IMR-90 (cell line): ENCODE data around the gene CMBL. TPM values are rescaled to one million over a fixed set of nuclear protein-coding genes. Genes with fewer than 3 reads are reported as not detected.
A peak's percentile ranks its signal among the peaks of the same experiment; 100 is the strongest.

Source experiments
- ATAC-seq: fragments of 200-7000 bp; cut with Tn5 transposase; 2 replicates; pipeline ENCODE4 v1.9.1; 2020; ENCODE audit warnings: low read depth, mild to moderate bottlenecking, moderate library complexity
- BruUV-seq: library from RNA; stranded (reverse); fragments of 400-500 nt; replicated peaks from 2 replicates; lab custom pipeline; 2021; lab: Mats Ljungman, UMichigan
- CTCF ChIA-PET: fragments of 300-600 bp; formaldehyde crosslinking; extraction: SDS; loops from one replicate; lab custom pipeline; 2021; ENCODE audit warnings: antibody characterized with exemption; lab: Yijun Ruan, JAX
- POLR2A ChIA-PET: fragments of 300-600 bp; sonication (Branson Sonifier 250); formaldehyde crosslinking; loops from one replicate; lab custom pipeline; 2022; ENCODE audit warnings: antibody characterized with exemption; ENCODE audit not compliant: unreplicated experiment; lab: Charles Lee
- DNase-seq: peaks from one replicate; pipeline ENCODE4 v3.0.0; 2013
- H2AFZ ChIP-seq: replicated peaks from 2 replicates; pipeline ENCODE3; 2013; ENCODE audit warnings: low read length, mild to moderate bottlenecking; ENCODE audit not compliant: poor library complexity
- H2AK5ac ChIP-seq: 2 replicates; pipeline ENCODE4 v1.6.1; 2013; ENCODE audit warnings: low read depth, low read length, inconsistent platforms
- H2AK9ac ChIP-seq: replicated peaks from 2 replicates; pipeline ENCODE3; 2013; ENCODE audit warnings: mild to moderate bottlenecking, low read depth, low read length, moderate library complexity; ENCODE audit not compliant: poor library complexity
- H2BK120ac ChIP-seq: 2 replicates; pipeline ENCODE4 v1.6.1; 2013; ENCODE audit warnings: low read depth, low read length, inconsistent platforms
- H2BK15ac ChIP-seq: 3 replicates; pipeline ENCODE4 v1.6.1; 2013; ENCODE audit warnings: low read depth, low read length, inconsistent platforms
- H2BK20ac ChIP-seq: 2 replicates; pipeline ENCODE4 v1.6.1; 2013; ENCODE audit warnings: low read depth, mild to moderate bottlenecking, inconsistent platforms, low read length, moderate library complexity
- H2BK5ac ChIP-seq: 2 replicates; pipeline ENCODE4 v1.6.1; 2013; ENCODE audit warnings: mild to moderate bottlenecking, low read depth, low read length, inconsistent platforms; ENCODE audit not compliant: poor library complexity, severe bottlenecking
- H3K14ac ChIP-seq: replicated peaks from 2 replicates; pipeline ENCODE4 v1.6.1; 2013; ENCODE audit warnings: low read depth, low read length, inconsistent platforms
- H3K18ac ChIP-seq: 2 replicates; pipeline ENCODE4 v1.6.1; 2013; ENCODE audit warnings: low read depth, low read length, control low read depth
- H3K23ac ChIP-seq: 2 replicates; pipeline ENCODE4 v1.6.1; 2013; ENCODE audit warnings: low read depth, low read length, inconsistent platforms
- H3K27ac ChIP-seq: 2 replicates; pipeline ENCODE4 v1.5.1; 2013; ENCODE audit warnings: mild to moderate bottlenecking, control low read depth, low read length; ENCODE audit not compliant: insufficient read depth
- H3K27me3 ChIP-seq: 2 replicates; pipeline ENCODE4 v1.6.1; 2013; ENCODE audit warnings: low read length; ENCODE audit not compliant: control insufficient read depth, insufficient read depth
- H3K36me3 ChIP-seq: 2 replicates; pipeline ENCODE4 v1.6.1; 2013; ENCODE audit warnings: low read length, mixed read lengths; ENCODE audit not compliant: control insufficient read depth, insufficient read depth
- H3K4ac ChIP-seq: 2 replicates; pipeline ENCODE4 v1.6.1; 2013; ENCODE audit warnings: low read depth, low read length, inconsistent platforms
- H3K4me1 ChIP-seq: 2 replicates; pipeline ENCODE4 v1.6.1; 2013; ENCODE audit warnings: low read length, mixed read lengths; ENCODE audit not compliant: control insufficient read depth, insufficient read depth
- H3K4me2 ChIP-seq: 2 replicates; pipeline ENCODE4 v1.6.1; 2013; ENCODE audit warnings: low read depth, mild to moderate bottlenecking, control low read depth, low read length, moderate library complexity
- H3K4me3 ChIP-seq: 2 replicates; pipeline ENCODE4 v1.5.1; 2013; ENCODE audit warnings: low read depth, mild to moderate bottlenecking, control low read depth, low read length, moderate library complexity; ENCODE audit not compliant: insufficient read depth
- H3K56ac ChIP-seq: 2 replicates; pipeline ENCODE4 v1.6.1; 2013; ENCODE audit warnings: low read length, inconsistent platforms; ENCODE audit not compliant: insufficient read depth; ENCODE audit errors: extremely low read depth
- H3K79me1 ChIP-seq, 2 experiments: 2 replicates each; pipeline ENCODE4 v1.6.1; 2013; ENCODE audit warnings: low read length in 2 of 2, inconsistent platforms in 1 of 2, low read depth in 1 of 2
- H3K9ac ChIP-seq: 2 replicates; pipeline ENCODE4 v1.6.1; 2013; ENCODE audit warnings: low read depth, low read length, control low read depth
- H3K9me1 ChIP-seq: 2 replicates; pipeline ENCODE4 v1.6.1; 2013; ENCODE audit warnings: low read length, inconsistent platforms; ENCODE audit not compliant: insufficient read depth
- H3K9me3 ChIP-seq: 2 replicates; pipeline ENCODE4 v1.6.1; 2013; ENCODE audit warnings: low read length; ENCODE audit not compliant: control insufficient read depth, insufficient read depth
- H4K20me1 ChIP-seq: 2 replicates; pipeline ENCODE4 v1.6.1; 2013; ENCODE audit warnings: low read length, inconsistent platforms; ENCODE audit not compliant: insufficient read depth
- H4K5ac ChIP-seq: 2 replicates; pipeline ENCODE4 v1.6.1; 2013; ENCODE audit warnings: mild to moderate bottlenecking, low read depth, low read length, control low read depth
- H4K8ac ChIP-seq, 2 experiments: 2 replicates each; pipeline ENCODE4 v1.6.1; 2013; ENCODE audit warnings: low read depth in 2 of 2, low read length in 2 of 2, control low read depth in 1 of 2, inconsistent platforms in 1 of 2
- H4K91ac ChIP-seq: 2 replicates; pipeline ENCODE4 v1.6.1; 2013; ENCODE audit warnings: low read depth, low read length, inconsistent platforms; ENCODE audit not compliant: insufficient read depth
- BHLHE40 ChIP-seq: fragments of 150-350 bp; IDR thresholded peaks from 2 replicates; pipeline ENCODE4 v1.6.1; 2016; ENCODE audit warnings: mild to moderate bottlenecking, low read depth, low read length
- CHD1 ChIP-seq: IDR thresholded peaks from 2 replicates; pipeline ENCODE4 v1.6.1; 2012; ENCODE audit warnings: low read depth, low read length, improper control_type of control experiment
- FOS ChIP-seq: fragments of 150-350 bp; IDR thresholded peaks from 2 replicates; pipeline ENCODE4 v1.6.1; 2016; ENCODE audit warnings: low read depth, low read length
- MAFK ChIP-seq: IDR thresholded peaks from 2 replicates; pipeline ENCODE4 v1.6.1; 2012; ENCODE audit warnings: low read depth, low read length, improper control_type of control experiment
- MAZ ChIP-seq: IDR thresholded peaks from 2 replicates; pipeline ENCODE4 v1.6.1; 2012; ENCODE audit warnings: low read depth, mild to moderate bottlenecking, low read length, improper control_type of control experiment, moderate library complexity, borderline replicate concordance
- MXI1 ChIP-seq: IDR thresholded peaks from 2 replicates; pipeline ENCODE4 v1.6.1; 2012; ENCODE audit warnings: low read depth, mild to moderate bottlenecking, low read length, moderate library complexity, borderline replicate concordance
- POLR2A ChIP-seq: IDR thresholded peaks from 2 replicates; pipeline ENCODE4 v1.6.1; 2012; ENCODE audit warnings: mild to moderate bottlenecking, low read depth, low read length
- RAD21 ChIP-seq: IDR thresholded peaks from 2 replicates; pipeline ENCODE4 v1.6.1; 2012; ENCODE audit warnings: low read length, improper control_type of control experiment
- RCOR1 ChIP-seq: IDR thresholded peaks from 2 replicates; pipeline ENCODE4 v1.6.1; 2012; ENCODE audit warnings: mild to moderate bottlenecking, low read length, improper control_type of control experiment; ENCODE audit not compliant: insufficient replicate concordance
- RFX5 ChIP-seq: IDR thresholded peaks from 2 replicates; pipeline ENCODE4 v1.8.0; 2012; ENCODE audit warnings: low read depth, mild to moderate bottlenecking, low read length, moderate library complexity
- WGBS, 2 experiments: methylation state at CpG; one replicate each; pipeline versions ENCODE4 v1.1.5 to v1.1.7; 2013; ENCODE audit warnings: missing lambda C conversion rate in 2 of 2; ENCODE audit not compliant: insufficient read length in 1 of 2; ENCODE audit errors: extremely low coverage in 2 of 2; 5-methylcytosine and 5-hydroxymethylcytosine counted together
- dilution Hi-C: fragments of 300-500 bp; cut with HindIII; formaldehyde crosslinking; loops from one replicate; pipeline ENCODE4 v1.14.3; 2018; ENCODE audit warnings: low sequenced_read_pairs; ENCODE audit not compliant: unreplicated experiment
- in situ Hi-C: fragments of 300-500 bp; cut with MboI; formaldehyde crosslinking; loops from 3 replicates; pipeline ENCODE4 v1.14.3; 2019; ENCODE audit warnings: low sequenced_read_pairs, inconsistent platforms, mixed read lengths
- intact Hi-C: fragments of 100-400 bp; cut with micrococcal nuclease; formaldehyde crosslinking; loops from 2 replicates; pipeline ENCODE4 v1.10.0; 2022
- polyA plus RNA-seq, 3 experiments: library from polyadenylated mRNA; depleted of rRNA; stranded (reverse); fragments of >200 nt; gene quantifications; 2 replicates each; pipeline ENCODE4 v1.2.3, GENCODE V29; 2012; ENCODE audit warnings: low replicate concordance in 1 of 3
- total RNA-seq: library from RNA; depleted of rRNA; stranded (reverse); fragments of >200 nt; gene quantifications from 2 replicates; pipeline ENCODE4 v1.2.3, GENCODE V29; 2012
- TF ChIP-seq, protein P1 (sequence below): fragments of 150-350 bp; IDR thresholded peaks from 2 replicates; pipeline ENCODE4 v1.6.1; 2016; ENCODE audit warnings: low read depth, mild to moderate bottlenecking, low read length, moderate library complexity, borderline replicate concordance

CMBL gene
- total and polyA plus RNA-seq, 2 of the 4 experiments (the other 2 are of a cell fraction): 5.0 to 26.3 TPM

DNA sequence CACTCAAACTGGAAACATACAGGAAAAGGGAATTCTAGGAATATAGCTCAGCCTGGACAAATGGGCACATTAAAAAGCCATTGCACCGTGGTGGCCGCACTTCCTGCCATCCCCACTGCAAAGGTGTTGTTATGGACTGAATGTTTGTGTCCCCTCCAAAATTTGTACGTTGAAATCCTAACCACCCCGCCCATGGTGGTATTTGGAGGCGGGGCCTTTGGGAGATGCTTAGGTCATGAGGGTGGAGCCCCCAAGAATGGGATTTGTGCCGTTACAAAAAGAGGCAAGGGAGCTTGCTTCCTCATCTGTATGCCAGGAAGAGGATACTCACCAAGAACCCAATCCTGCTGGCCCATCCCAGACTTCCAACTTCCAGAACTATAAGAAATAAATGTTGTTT, 1.1 kb upstream of the CMBL start:
- Histone ChIP-seq H3K4me3 (no peak overlapping the region), H3K23ac (no peak overlapping the region), H3K36me3 (peaks cover 2% of the 10 kb centered on the region; the same call in 1 of the 2 replicates), H2BK20ac (no peak overlapping the region), H4K8ac (no peak overlapping the region), H2AK9ac (peak overlapping the region; percentile 68), H4K91ac (no peak overlapping the region), H2AFZ (peak overlapping the region; percentile 10), H4K5ac (no peak overlapping the region), H3K14ac (no peak overlapping the region), H2AK5ac (0 out of 2 replicates have a peak overlapping the region, but pooled peaks have one; percentile 18), H3K56ac (no peak overlapping the region), H2BK5ac (no peak overlapping the region), H3K9ac (no peak overlapping the region), H3K18ac (no peak overlapping the region), H3K4ac (no peak overlapping the region), H3K4me2 (no peak overlapping the region), H2BK120ac (no peak overlapping the region), H3K9me1 (0 out of 2 replicates have a peak, but pooled peaks cover 5% of the 10 kb centered on the region), H3K79me1 (peaks cover 0 to 15% of the 10 kb centered on the region in 2 experiments; a peak in 1 of 4 replicates), H3K27me3 (no peaks in the 10 kb centered on the region; the same call in 1 of the 2 replicates), H4K20me1 (no peaks in the 10 kb centered on the region), H2BK15ac (no peak overlapping the region), H3K9me3 (no peaks in the 10 kb centered on the region), H3K27ac (no peak overlapping the region), H3K4me1 (peaks cover 8% of the 10 kb centered on the region)
- POLR2A ChIA-PET: no interaction called here
- CTCF ChIA-PET: no interaction called here
- no peak for DNase-seq
- TF ChIP-seq CHD1: no peak
- TF ChIP-seq FOS: no peak
- TF ChIP-seq POLR2A: no peak
- no peak for TF ChIP-seq BHLHE40
- TF ChIP-seq MAZ: no peak
- no peak for TF ChIP-seq MXI1
- TF ChIP-seq RAD21: no peak
- TF ChIP-seq RFX5: no peak
- TF ChIP-seq MAFK: no peak
- TF ChIP-seq RCOR1: no peak
- TF ChIP-seq, protein P1, sequence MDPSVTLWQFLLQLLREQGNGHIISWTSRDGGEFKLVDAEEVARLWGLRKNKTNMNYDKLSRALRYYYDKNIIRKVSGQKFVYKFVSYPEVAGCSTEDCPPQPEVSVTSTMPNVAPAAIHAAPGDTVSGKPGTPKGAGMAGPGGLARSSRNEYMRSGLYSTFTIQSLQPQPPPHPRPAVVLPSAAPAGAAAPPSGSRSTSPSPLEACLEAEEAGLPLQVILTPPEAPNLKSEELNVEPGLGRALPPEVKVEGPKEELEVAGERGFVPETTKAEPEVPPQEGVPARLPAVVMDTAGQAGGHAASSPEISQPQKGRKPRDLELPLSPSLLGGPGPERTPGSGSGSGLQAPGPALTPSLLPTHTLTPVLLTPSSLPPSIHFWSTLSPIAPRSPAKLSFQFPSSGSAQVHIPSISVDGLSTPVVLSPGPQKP: no peak
- BruUV-seq: no TSS peak
- no peak for ATAC-seq
- intact Hi-C loops: no loop called here
- WGBS, 2 experiments: no CpG with 5 or more reads among the region's 6 CpGs
- dilution Hi-C loops: no loop called here
- in situ Hi-C loops: no loop called here
